Keratinocyte (primary cell): ENCODE data around the gene KLK11.

Source experiments
- CTCF ChIP-seq, 3 experiments: IDR thresholded peaks in 1 of 3; conservative IDR thresholded peaks in 1 of 3; optimal IDR thresholded peaks in 1 of 3; 2 replicates in 2 of 3; 3 replicates in 1 of 3; pipeline versions ENCODE3 to v1.5.1; 2011; ENCODE audit warnings: low read length in 3 of 3, mild to moderate bottlenecking in 3 of 3, moderate library complexity in 2 of 3, control low read depth in 1 of 3, inconsistent platforms in 1 of 3; ENCODE audit not compliant: insufficient read depth in 2 of 3; ENCODE audit errors: extremely low read depth in 1 of 3
- EZH2 ChIP-seq: IDR thresholded peaks from one replicate; pipeline ENCODE4 v1.6.1; 2012; ENCODE audit warnings: inconsistent platforms, mild to moderate bottlenecking, low read length, moderate library complexity

GRCh38 chr19:51071095-51071405 lies 44.6 kb upstream of the KLK11 start:
- TF ChIP-seq CTCF (optimal IDR thresholded peaks at IDR 0.05 in 1 of 3, IDR thresholded peaks at IDR 0.05 in 1 of 3, conservative IDR thresholded peaks at IDR 0.05 in 1 of 3; ENCODE audit: extremely low read depth in 1 of 3, insufficient read depth in 2 of 3, low read length in 3 of 3) (no peak), EZH2 (no peak)
